IgD-negative memory B cell (primary cell): Measurements from ENCODE around the gene RARA. TPM values are rescaled to one million over a fixed set of nuclear protein-coding genes. Genes with fewer than 3 reads are reported as not detected.

ENCODE experiments used
- H3K27ac Mint-ChIP-seq, 3 donors: one replicate each; pipeline ENCODE4 v1.8.0; 2020 to 2022; ENCODE audit warnings: mild to moderate bottlenecking in 3 of 3, mixed read lengths in 3 of 3, moderate library complexity in 1 of 3
- H3K27me3 Mint-ChIP-seq: one replicate; pipeline ENCODE4 v1.8.0; 2021; ENCODE audit warnings: mixed read lengths
- H3K36me3 Mint-ChIP-seq: one replicate; pipeline ENCODE4 v1.8.0; 2020; ENCODE audit warnings: mild to moderate bottlenecking, mixed read lengths
- H3K4me1 Mint-ChIP-seq, 3 donors: one replicate each; pipeline ENCODE4 v1.8.0; 2020 to 2022; ENCODE audit warnings: mixed read lengths in 3 of 3, mild to moderate bottlenecking in 1 of 3
- H3K4me3 Mint-ChIP-seq, 4 donors: one replicate each; pipeline ENCODE4 v1.8.0; 2020 to 2022; ENCODE audit warnings: mild to moderate bottlenecking in 4 of 4, mixed read lengths in 4 of 4, moderate library complexity in 3 of 4
- H3K9me3 Mint-ChIP-seq, 3 donors: one replicate each; pipeline ENCODE4 v1.8.0; 2020 to 2021; ENCODE audit warnings: mixed read lengths in 3 of 3, mild to moderate bottlenecking in 1 of 3
- polyA plus RNA-seq: library from polyadenylated mRNA; unstranded; fragments of 300-500 nt; fragmentation: Illumina TruSeq; gene quantifications from one replicate; pipeline ENCODE4 v1.2.3, GENCODE V29; 2021

RARA gene
- polyA plus RNA-seq, 1 donor from 2014 or later = 13.7 TPM

- peaks cover 5% of the 10 kb centered on the region for H3K27me3 Mint-ChIP-seq
- peaks cover 33 to 47% (median 38%) of the 10 kb centered on the region in 3 donors for H3K4me1 Mint-ChIP-seq
- H3K4me3 Mint-ChIP-seq = peak overlapping the region; percentile 66 to 95 (median 95)
- H3K27ac Mint-ChIP-seq = peak overlapping the region in 2 of 3 donors; percentile 99 to 100
- peaks cover 1% of the 10 kb centered on the region for H3K36me3 Mint-ChIP-seq
- H3K9me3 Mint-ChIP-seq = no peaks in the 10 kb centered on the region
These were observed 7.8 kb downstream of the RARA start for GRCh38 chr17:40316571-40317344.

GRCh38 chr17:40317345-40317873 is 8.4 kb downstream of the RARA start:
- Mint-ChIP-seq H3K27me3 (peaks cover 5% of the 10 kb centered on the region), H3K36me3 (peaks cover 1% of the 10 kb centered on the region), H3K4me3 (peak overlapping the region; percentile 95 to 97 (median 95)), H3K4me1 (peaks cover 34 to 43% (median 36%) of the 10 kb centered on the region in 3 donors), H3K9me3 (peaks cover 0 to under 1% (median 0%) of the 10 kb centered on the region in 3 donors), H3K27ac (peak overlapping the region; percentile 92 to 100 (median 99))

- Mint-ChIP-seq H3K4me3 (peak overlapping the region; percentile 95 to 97 (median 95)), H3K27me3 (peaks cover 6% of the 10 kb centered on the region), H3K27ac (peak overlapping the region; percentile 92 to 100 (median 99)), H3K4me1 (peaks cover 35 to 45% (median 44%) of the 10 kb centered on the region in 3 donors), H3K36me3 (peaks cover 1% of the 10 kb centered on the region), H3K9me3 (peaks cover 0 to 2% (median 0%) of the 10 kb centered on the region in 3 donors)
These were observed 9.2 kb downstream of the RARA start for GRCh38 chr17:40317880-40318829.

GRCh38 chr17:40318830-40319391 is 9.9 kb downstream of the RARA start:
- peak overlapping the region; percentile 95 to 97 (median 95) for H3K4me3 Mint-ChIP-seq
- peaks cover 1% of the 10 kb centered on the region for H3K36me3 Mint-ChIP-seq
- peaks cover 41 to 45% (median 42%) of the 10 kb centered on the region in 3 donors for H3K4me1 Mint-ChIP-seq
- H3K9me3 Mint-ChIP-seq = peaks cover 0 to 2% (median 0%) of the 10 kb centered on the region in 3 donors
- peaks cover 6% of the 10 kb centered on the region for H3K27me3 Mint-ChIP-seq
- peak overlapping the region; percentile 92 to 100 (median 99) for H3K27ac Mint-ChIP-seq

GRCh38 chr17:40319651-40320540 is 10.9 kb downstream of the RARA start:
- Mint-ChIP-seq H3K36me3 (peaks cover 1% of the 10 kb centered on the region), H3K4me3 (peak overlapping the region; percentile 95 to 97 (median 95)), H3K9me3 (peaks cover 0 to 2% (median 0%) of the 10 kb centered on the region in 3 donors), H3K27me3 (peaks cover 6% of the 10 kb centered on the region), H3K4me1 (peaks cover 45 to 50% (median 47%) of the 10 kb centered on the region in 3 donors), H3K27ac (peak overlapping the region; percentile 99 to 100 (median 100))

- peaks cover 52 to 55% (median 53%) of the 10 kb centered on the region in 3 donors for H3K4me1 Mint-ChIP-seq
- H3K27ac Mint-ChIP-seq = peak overlapping the region; percentile 99 to 100 (median 100)
- H3K36me3 Mint-ChIP-seq = peaks cover 1% of the 10 kb centered on the region
- H3K9me3 Mint-ChIP-seq = peaks cover 0 to 2% (median 0%) of the 10 kb centered on the region in 3 donors
- peaks cover 6% of the 10 kb centered on the region for H3K27me3 Mint-ChIP-seq
- H3K4me3 Mint-ChIP-seq = peak overlapping the region; percentile 95 to 97 (median 95)
These were observed 12.0 kb downstream of the RARA start for GRCh38 chr17:40320756-40321523.

- peaks cover 0 to 2% (median 0%) of the 10 kb centered on the region in 3 donors for H3K9me3 Mint-ChIP-seq
- H3K4me1 Mint-ChIP-seq = peaks cover 55 to 61% (median 58%) of the 10 kb centered on the region in 3 donors
- H3K27me3 Mint-ChIP-seq = peaks cover 4% of the 10 kb centered on the region
- peak overlapping the region; percentile 99 to 100 (median 100) for H3K27ac Mint-ChIP-seq
- H3K4me3 Mint-ChIP-seq = peak overlapping the region; percentile 95 to 97 (median 95)
- peaks cover 1% of the 10 kb centered on the region for H3K36me3 Mint-ChIP-seq
These were observed 12.5 kb downstream of the RARA start for GRCh38 chr17:40321524-40321929.

GRCh38 chr17:40321961-40322357 is 13.0 kb downstream of the RARA start:
- peaks cover 1% of the 10 kb centered on the region for H3K36me3 Mint-ChIP-seq
- peak overlapping the region; percentile 95 to 97 (median 95) for H3K4me3 Mint-ChIP-seq
- H3K4me1 Mint-ChIP-seq = peaks cover 57 to 64% (median 59%) of the 10 kb centered on the region in 3 donors
- H3K9me3 Mint-ChIP-seq = peaks cover 0 to 2% (median 0%) of the 10 kb centered on the region in 3 donors
- peak overlapping the region; percentile 99 to 100 (median 100) for H3K27ac Mint-ChIP-seq
- peaks cover 4% of the 10 kb centered on the region for H3K27me3 Mint-ChIP-seq

- peaks cover 0 to 2% (median 0%) of the 10 kb centered on the region in 3 donors for H3K9me3 Mint-ChIP-seq
- H3K36me3 Mint-ChIP-seq = peaks cover 1% of the 10 kb centered on the region
- H3K27ac Mint-ChIP-seq = peak overlapping the region; percentile 99 to 100 (median 100)
- H3K4me1 Mint-ChIP-seq = peaks cover 57 to 58% (median 57%) of the 10 kb centered on the region in 3 donors
- peak overlapping the region; percentile 95 to 97 (median 95) for H3K4me3 Mint-ChIP-seq
- H3K27me3 Mint-ChIP-seq = peaks cover 4% of the 10 kb centered on the region
These were observed 13.7 kb downstream of the RARA start for GRCh38 chr17:40322358-40323315.

GRCh38 chr17:40323391-40324381 is 14.7 kb downstream of the RARA start:
- Mint-ChIP-seq H3K27me3 (peaks cover 4% of the 10 kb centered on the region), H3K4me3 (peak overlapping the region; percentile 95 to 97 (median 95)), H3K9me3 (peaks cover 0 to 2% (median 0%) of the 10 kb centered on the region in 3 donors), H3K36me3 (peaks cover 1% of the 10 kb centered on the region), H3K27ac (peak overlapping the region; percentile 99 to 100 (median 100)), H3K4me1 (peaks cover 55 to 63% (median 61%) of the 10 kb centered on the region in 3 donors)
